ENCODE measurements around the gene SKA2. TPM values are rescaled to one million over a fixed set of nuclear protein-coding genes. Genes with fewer than 3 reads are reported as not detected.

Gene SKA2
- total RNA-seq, 4 donors from 2014 or later = 41.2 to 65.3 (median 46.8) TPM

- intact Hi-C loops (cut with DNase I) = no loop called here
- TF ChIP-seq, protein P1, sequence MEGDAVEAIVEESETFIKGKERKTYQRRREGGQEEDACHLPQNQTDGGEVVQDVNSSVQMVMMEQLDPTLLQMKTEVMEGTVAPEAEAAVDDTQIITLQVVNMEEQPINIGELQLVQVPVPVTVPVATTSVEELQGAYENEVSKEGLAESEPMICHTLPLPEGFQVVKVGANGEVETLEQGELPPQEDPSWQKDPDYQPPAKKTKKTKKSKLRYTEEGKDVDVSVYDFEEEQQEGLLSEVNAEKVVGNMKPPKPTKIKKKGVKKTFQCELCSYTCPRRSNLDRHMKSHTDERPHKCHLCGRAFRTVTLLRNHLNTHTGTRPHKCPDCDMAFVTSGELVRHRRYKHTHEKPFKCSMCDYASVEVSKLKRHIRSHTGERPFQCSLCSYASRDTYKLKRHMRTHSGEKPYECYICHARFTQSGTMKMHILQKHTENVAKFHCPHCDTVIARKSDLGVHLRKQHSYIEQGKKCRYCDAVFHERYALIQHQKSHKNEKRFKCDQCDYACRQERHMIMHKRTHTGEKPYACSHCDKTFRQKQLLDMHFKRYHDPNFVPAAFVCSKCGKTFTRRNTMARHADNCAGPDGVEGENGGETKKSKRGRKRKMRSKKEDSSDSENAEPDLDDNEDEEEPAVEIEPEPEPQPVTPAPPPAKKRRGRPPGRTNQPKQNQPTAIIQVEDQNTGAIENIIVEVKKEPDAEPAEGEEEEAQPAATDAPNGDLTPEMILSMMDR (IDR thresholded peaks at IDR 0.05) = no peak
- no peak for TF ChIP-seq POLR2A (IDR thresholded peaks at IDR 0.05)
- 71% methylated on average over 7 of the region's 7 CpGs for WGBS, 2 donors
- Histone ChIP-seq H3K27ac (no peak overlapping the region), H3K4me3 (replicated peaks in 1 of 3) (no peak overlapping the region), H3K9me3 (no peaks in the 10 kb centered on the region), H3K4me1 (no peaks in the 10 kb centered on the region), H3K27me3 (no peaks in the 10 kb centered on the region), H3K36me3 (no peaks in the 10 kb centered on the region)
- DNase-seq = no peak
These were observed 23.4 kb upstream of the SKA2 start for GRCh38 chr17:59178266-59178985.

DNA sequence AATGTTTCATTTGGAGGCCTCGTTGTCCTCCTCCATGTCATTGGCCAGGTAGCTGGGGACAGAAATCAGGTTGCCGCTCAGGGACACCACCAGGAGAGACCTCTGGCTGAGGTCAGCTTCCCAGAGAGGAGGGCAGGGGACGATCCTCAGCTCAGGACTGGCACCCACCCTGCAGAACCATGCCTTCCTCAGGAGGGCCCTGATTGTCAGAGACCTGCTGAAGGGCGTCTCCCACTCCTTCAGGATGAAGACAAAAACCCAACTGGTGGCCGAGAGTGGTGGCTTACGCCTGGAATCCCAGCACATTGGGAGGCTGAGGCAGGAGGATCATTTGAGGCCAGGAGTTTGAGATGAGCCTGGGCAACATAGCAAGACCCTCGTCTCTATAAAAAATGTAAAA is 20.1 kb upstream of the SKA2 start:
- H3K27ac ChIP-seq = no peak overlapping the region

GRCh38 chr17:59174671-59175070 is 19.7 kb upstream of the SKA2 start:
- TF ChIP-seq POLR2A (IDR thresholded peaks at IDR 0.05) = no peak
- TF ChIP-seq, protein P1 (IDR thresholded peaks at IDR 0.05) = no peak
- intact Hi-C loops (cut with DNase I) = no loop called here
- DNase-seq = no peak
- H3K9me3 ChIP-seq = no peaks in the 10 kb centered on the region
- no peaks in the 10 kb centered on the region for H3K27me3 ChIP-seq
- WGBS, 2 donors = 98% methylated on average over 10 to 11 of the region's 11 CpGs
- H3K36me3 ChIP-seq = no peaks in the 10 kb centered on the region
- no peak overlapping the region for H3K27ac ChIP-seq
- no peak overlapping the region for H3K4me3 ChIP-seq (replicated peaks in 1 of 3)
- H3K4me1 ChIP-seq = no peaks in the 10 kb centered on the region

More for the DNA sequence above, 20.1 kb upstream of the SKA2 start:
- TF ChIP-seq, protein P1 (IDR thresholded peaks at IDR 0.05) = no peak
- no peak for TF ChIP-seq POLR2A (IDR thresholded peaks at IDR 0.05)
- Histone ChIP-seq H3K9me3 (no peaks in the 10 kb centered on the region), H3K36me3 (no peaks in the 10 kb centered on the region), H3K4me3 (replicated peaks in 1 of 3) (no peak overlapping the region), H3K4me1 (no peaks in the 10 kb centered on the region), H3K27me3 (no peaks in the 10 kb centered on the region)
- DNase-seq = no peak
- intact Hi-C loops (cut with DNase I) = no loop called here
- 92 to 95% methylated on average over 5 to 7 of the region's 7 CpGs for WGBS, 2 donors

DNA sequence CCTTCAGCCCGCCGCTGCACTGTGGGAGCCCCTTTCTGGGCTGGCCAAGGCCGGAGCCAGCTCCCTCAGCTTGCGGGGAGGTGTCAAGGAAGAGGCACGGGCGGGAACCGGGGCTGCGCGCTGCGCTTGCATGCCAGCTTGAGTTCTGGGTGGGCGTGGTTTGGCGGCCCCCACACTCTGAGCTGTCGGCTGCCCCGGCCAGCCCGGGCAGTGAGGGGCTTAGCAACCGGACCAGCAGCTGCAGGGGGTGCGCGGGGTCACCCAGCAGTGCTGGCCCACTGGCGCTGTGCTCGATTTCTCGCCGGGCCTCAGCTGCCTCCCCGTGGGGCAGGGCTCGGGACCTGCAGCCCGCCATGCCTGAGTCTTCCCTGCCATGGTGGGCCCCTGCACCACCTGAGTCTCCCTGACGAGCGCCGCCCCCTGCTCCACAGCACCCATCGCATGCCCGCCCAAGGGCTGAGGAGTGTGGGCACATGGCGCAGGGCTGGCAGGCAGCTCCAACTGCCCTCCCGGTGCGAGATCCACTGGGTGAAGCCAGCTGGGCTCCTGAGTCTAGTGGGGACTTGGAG is 17.5 kb upstream of the SKA2 start:
- 98 to 100% methylated on average over 18 to 19 of the region's 33 CpGs for WGBS, 2 donors
- Histone ChIP-seq H3K4me3 (replicated peaks in 1 of 3) (no peak overlapping the region), H3K36me3 (no peaks in the 10 kb centered on the region), H3K27ac (no peak overlapping the region), H3K27me3 (no peaks in the 10 kb centered on the region), H3K9me3 (no peaks in the 10 kb centered on the region), H3K4me1 (no peaks in the 10 kb centered on the region)
- no peak for TF ChIP-seq POLR2A (IDR thresholded peaks at IDR 0.05)
- TF ChIP-seq, protein P1 (IDR thresholded peaks at IDR 0.05) = no peak
- intact Hi-C loops (cut with DNase I) = no loop called here
- DNase-seq = no peak

- Histone ChIP-seq H3K4me1 (peaks cover 0 to 3% of the 10 kb centered on the region in 2 donors), H3K27me3 (no peaks in the 10 kb centered on the region), H3K36me3 (no peaks in the 10 kb centered on the region), H3K27ac (no peak overlapping the region), H3K4me3 (replicated peaks in 1 of 3) (no peak overlapping the region), H3K9me3 (no peaks in the 10 kb centered on the region)
- TF ChIP-seq, protein P1 (IDR thresholded peaks at IDR 0.05) = no peak
- TF ChIP-seq POLR2A (IDR thresholded peaks at IDR 0.05) = no peak
- no peak for DNase-seq
- intact Hi-C loops (cut with DNase I) = no loop called here
- WGBS, 2 donors = 85 to 94% methylated on average over 2 of the region's 2 CpGs
These were observed 12.6 kb upstream of the SKA2 start for GRCh38 chr17:59167571-59168001.
